Measurements from ENCODE around the gene TSPAN14.

GRCh38 chr10:80506189-80506575, 52.1 kb downstream of the TSPAN14 start:
- TF ChIP-seq, protein P1, sequence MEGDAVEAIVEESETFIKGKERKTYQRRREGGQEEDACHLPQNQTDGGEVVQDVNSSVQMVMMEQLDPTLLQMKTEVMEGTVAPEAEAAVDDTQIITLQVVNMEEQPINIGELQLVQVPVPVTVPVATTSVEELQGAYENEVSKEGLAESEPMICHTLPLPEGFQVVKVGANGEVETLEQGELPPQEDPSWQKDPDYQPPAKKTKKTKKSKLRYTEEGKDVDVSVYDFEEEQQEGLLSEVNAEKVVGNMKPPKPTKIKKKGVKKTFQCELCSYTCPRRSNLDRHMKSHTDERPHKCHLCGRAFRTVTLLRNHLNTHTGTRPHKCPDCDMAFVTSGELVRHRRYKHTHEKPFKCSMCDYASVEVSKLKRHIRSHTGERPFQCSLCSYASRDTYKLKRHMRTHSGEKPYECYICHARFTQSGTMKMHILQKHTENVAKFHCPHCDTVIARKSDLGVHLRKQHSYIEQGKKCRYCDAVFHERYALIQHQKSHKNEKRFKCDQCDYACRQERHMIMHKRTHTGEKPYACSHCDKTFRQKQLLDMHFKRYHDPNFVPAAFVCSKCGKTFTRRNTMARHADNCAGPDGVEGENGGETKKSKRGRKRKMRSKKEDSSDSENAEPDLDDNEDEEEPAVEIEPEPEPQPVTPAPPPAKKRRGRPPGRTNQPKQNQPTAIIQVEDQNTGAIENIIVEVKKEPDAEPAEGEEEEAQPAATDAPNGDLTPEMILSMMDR (IDR thresholded peaks at IDR 0.05) = no peak
- TF ChIP-seq POLR2A (IDR thresholded peaks at IDR 0.05) = no peak
